Heart left ventricle (tissue), 13 donors: Measurements from ENCODE around the gene LHX4.

Experiments used
- CTCF ChIP-seq, 12 donors: fragments of 200-600 bp; sonication (generic) in 4 of 12; IDR thresholded peaks; one replicate each; pipeline versions ENCODE4 v1.5.0 to v1.8.0; 2018 to 2022; ENCODE audit warnings: antibody characterized with exemption in 12 of 12, mild to moderate bottlenecking in 5 of 12
- POLR2A ChIP-seq, 2 donors: fragments of 450-650 bp; IDR thresholded peaks; one replicate each; pipeline ENCODE4 v1.6.1; 2017; ENCODE audit warnings: antibody characterized with exemption in 2 of 2, mild to moderate bottlenecking in 2 of 2, moderate library complexity in 2 of 2
- donor health status: ischemic (EF 13 %, LVEDD 7.1; RV severe dilation, severe dysfunction).
- donor health status: DM: no; HTN: yes; CAD: no.
- donor health status: DM: no; HTN: no; CAD: no.
- donor health status: ischemic (EF 25% LVEDD 6.9; RV normal size, moderate dysfunction).
- donor health status: ischemic (EF 25% LVEDD 5.7; RV mildly dilated, moderate dysfunction).
- donor health status: ischemic (EF 35%, LVEDD 5.7; RV mildly dilated, moderate dysfunction).
- donor health status: nonischemic (EF 11% LVEDD 7.7; RV severe dilation, severe dysfunction).
- donor health status: DM: yes; HTN: yes; CAD: no.
- donor health status: PGD.
- donor health status: ischemic (EF 29% LVEDD 5.4; RV normal size, mild dysfunction).
- donor health status: nonischemic (EF 23%, LVEDD 6.1; RV moderate dilation, normal function).

- TF ChIP-seq CTCF (IDR thresholded peaks at IDR 0.05) (no peak), POLR2A (IDR thresholded peaks at IDR 0.05) (no peak)
Measured at GRCh38 chr1:180218806-180219765, 11.0 kb upstream of the LHX4 start.
